ENCODE data around the gene BCL2L14. TPM values are rescaled to one million over a fixed set of nuclear protein-coding genes. Genes with fewer than 3 reads are reported as not detected.

BCL2L14 gene
- total and polyA plus RNA-seq, 2 experiments from 2014 or later, result 4.9 to 17.8 TPM

- Histone ChIP-seq H3K4me1 (ENCODE audit: insufficient read depth) (peaks cover 12% of the 10 kb centered on the region), H4K20me1 (ENCODE audit: insufficient read depth, poor library complexity, severe bottlenecking) (no peaks in the 10 kb centered on the region), H3K36me3 (replicated peaks; ENCODE audit: insufficient read depth, low read depth) (no peaks in the 10 kb centered on the region), H3K27me3 (no peaks in the 10 kb centered on the region), H3K9me3 (ENCODE audit: low read depth) (no peaks in the 10 kb centered on the region), H3K4me2 (peak overlapping the region; percentile 70), H3K79me2 (peaks cover 8% of the 10 kb centered on the region), H3K9me2 (replicated peaks; ENCODE audit: insufficient read depth) (no peaks in the 10 kb centered on the region), H2AFZ (no peak overlapping the region), H3K4me3 (peak overlapping the region; percentile 5), H3K27ac (peak overlapping the region; percentile 95)
- WGBS (ENCODE audit: low lambda C conversion rate, missing lambda C conversion rate), result 60% methylated on average over 21 of the region's 21 CpGs
- TF ChIP-seq EZH2phosphoT487 (IDR thresholded peaks at IDR 0.05; ENCODE audit: low read depth, severe bottlenecking, unreplicated experiment) (no peak), EZH2 (IDR thresholded peaks at IDR 0.05; ENCODE audit: borderline replicate concordance) (no peak)
- TF ChIP-seq, protein P1, sequence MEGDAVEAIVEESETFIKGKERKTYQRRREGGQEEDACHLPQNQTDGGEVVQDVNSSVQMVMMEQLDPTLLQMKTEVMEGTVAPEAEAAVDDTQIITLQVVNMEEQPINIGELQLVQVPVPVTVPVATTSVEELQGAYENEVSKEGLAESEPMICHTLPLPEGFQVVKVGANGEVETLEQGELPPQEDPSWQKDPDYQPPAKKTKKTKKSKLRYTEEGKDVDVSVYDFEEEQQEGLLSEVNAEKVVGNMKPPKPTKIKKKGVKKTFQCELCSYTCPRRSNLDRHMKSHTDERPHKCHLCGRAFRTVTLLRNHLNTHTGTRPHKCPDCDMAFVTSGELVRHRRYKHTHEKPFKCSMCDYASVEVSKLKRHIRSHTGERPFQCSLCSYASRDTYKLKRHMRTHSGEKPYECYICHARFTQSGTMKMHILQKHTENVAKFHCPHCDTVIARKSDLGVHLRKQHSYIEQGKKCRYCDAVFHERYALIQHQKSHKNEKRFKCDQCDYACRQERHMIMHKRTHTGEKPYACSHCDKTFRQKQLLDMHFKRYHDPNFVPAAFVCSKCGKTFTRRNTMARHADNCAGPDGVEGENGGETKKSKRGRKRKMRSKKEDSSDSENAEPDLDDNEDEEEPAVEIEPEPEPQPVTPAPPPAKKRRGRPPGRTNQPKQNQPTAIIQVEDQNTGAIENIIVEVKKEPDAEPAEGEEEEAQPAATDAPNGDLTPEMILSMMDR (IDR thresholded peaks at IDR 0.05; ENCODE audit: poor library complexity), result no peak
- peak; percentile 65 for DNase-seq (ENCODE audit: low spot score)
These were observed 1.5 kb downstream of the BCL2L14 start for GRCh38 chr12:12072064-12072760.

DNA sequence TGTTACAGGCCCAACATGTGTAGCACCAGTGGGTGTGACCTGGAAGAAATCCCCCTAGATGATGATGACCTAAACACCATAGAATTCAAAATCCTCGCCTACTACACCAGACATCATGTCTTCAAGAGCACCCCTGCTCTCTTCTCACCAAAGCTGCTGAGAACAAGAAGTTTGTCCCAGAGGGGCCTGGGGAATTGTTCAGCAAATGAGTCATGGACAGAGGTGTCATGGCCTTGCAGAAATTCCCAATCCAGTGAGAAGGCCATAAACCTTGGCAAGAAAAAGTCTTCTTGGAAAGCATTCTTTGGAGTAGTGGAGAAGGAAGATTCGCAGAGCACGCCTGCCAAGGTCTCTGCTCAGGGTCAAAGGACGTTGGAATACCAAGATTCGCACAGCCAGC lies 8.6 kb downstream of the BCL2L14 start:
- Histone ChIP-seq H2AFZ (no peak overlapping the region), H3K4me2 (no peak overlapping the region), H3K36me3 (replicated peaks; ENCODE audit: insufficient read depth, low read depth) (no peaks in the 10 kb centered on the region), H3K27ac (no peak overlapping the region), H3K9me3 (ENCODE audit: low read depth) (no peaks in the 10 kb centered on the region), H3K27me3 (no peaks in the 10 kb centered on the region), H3K79me2 (no peaks in the 10 kb centered on the region), H3K4me3 (no peak overlapping the region), H3K4me1 (ENCODE audit: insufficient read depth) (peaks cover 7% of the 10 kb centered on the region), H3K9me2 (replicated peaks; ENCODE audit: insufficient read depth) (no peaks in the 10 kb centered on the region), H4K20me1 (ENCODE audit: insufficient read depth, poor library complexity, severe bottlenecking) (no peaks in the 10 kb centered on the region)
- TF ChIP-seq EZH2phosphoT487 (IDR thresholded peaks at IDR 0.05; ENCODE audit: low read depth, severe bottlenecking, unreplicated experiment) (no peak), EZH2 (IDR thresholded peaks at IDR 0.05; ENCODE audit: borderline replicate concordance) (no peak)
- TF ChIP-seq, protein P1 (IDR thresholded peaks at IDR 0.05; ENCODE audit: poor library complexity), result no peak
- DNase-seq (ENCODE audit: low spot score), result no peak
- WGBS (ENCODE audit: low lambda C conversion rate, missing lambda C conversion rate), result 93% methylated on average over 5 of the region's 5 CpGs

- H3K4me2 ChIP-seq, result peak overlapping the region; percentile 52
- no peaks in the 10 kb centered on the region for H3K9me2 ChIP-seq (replicated peaks; ENCODE audit: insufficient read depth)
- H3K27ac ChIP-seq, result peak overlapping the region; percentile 62
- TF ChIP-seq, protein P1 (IDR thresholded peaks at IDR 0.05; ENCODE audit: poor library complexity), result peak; percentile 41
- no peak for TF ChIP-seq EZH2 (IDR thresholded peaks at IDR 0.05; ENCODE audit: borderline replicate concordance)
- TF ChIP-seq EZH2phosphoT487 (IDR thresholded peaks at IDR 0.05; ENCODE audit: low read depth, severe bottlenecking, unreplicated experiment), result no peak
- no peaks in the 10 kb centered on the region for H3K79me2 ChIP-seq
- no peak overlapping the region for H3K4me3 ChIP-seq
- H3K9me3 ChIP-seq (ENCODE audit: low read depth), result no peaks in the 10 kb centered on the region
- H4K20me1 ChIP-seq (ENCODE audit: insufficient read depth, poor library complexity, severe bottlenecking), result no peaks in the 10 kb centered on the region
- WGBS (ENCODE audit: low lambda C conversion rate, missing lambda C conversion rate), result 60% methylated on average over 3 of the region's 3 CpGs
- H3K27me3 ChIP-seq, result no peaks in the 10 kb centered on the region
- H3K36me3 ChIP-seq (replicated peaks; ENCODE audit: insufficient read depth, low read depth), result no peaks in the 10 kb centered on the region
- peak; percentile 31 for DNase-seq (ENCODE audit: low spot score)
- peak overlapping the region; percentile 27 for H2AFZ ChIP-seq
- peaks cover 7% of the 10 kb centered on the region for H3K4me1 ChIP-seq (ENCODE audit: insufficient read depth)
These were observed 11.2 kb downstream of the BCL2L14 start for GRCh38 chr12:12081836-12082497.

Data from hepatocyte (in vitro differentiated cells).